Measurements from ENCODE around the gene SLC44A1.
"Not testable (repeated sequence)": the region's sequence is repeated elsewhere in the genome, so short reads cannot be mapped to it uniquely, and the experiment has no call there.

Gene SLC44A1

DNA sequence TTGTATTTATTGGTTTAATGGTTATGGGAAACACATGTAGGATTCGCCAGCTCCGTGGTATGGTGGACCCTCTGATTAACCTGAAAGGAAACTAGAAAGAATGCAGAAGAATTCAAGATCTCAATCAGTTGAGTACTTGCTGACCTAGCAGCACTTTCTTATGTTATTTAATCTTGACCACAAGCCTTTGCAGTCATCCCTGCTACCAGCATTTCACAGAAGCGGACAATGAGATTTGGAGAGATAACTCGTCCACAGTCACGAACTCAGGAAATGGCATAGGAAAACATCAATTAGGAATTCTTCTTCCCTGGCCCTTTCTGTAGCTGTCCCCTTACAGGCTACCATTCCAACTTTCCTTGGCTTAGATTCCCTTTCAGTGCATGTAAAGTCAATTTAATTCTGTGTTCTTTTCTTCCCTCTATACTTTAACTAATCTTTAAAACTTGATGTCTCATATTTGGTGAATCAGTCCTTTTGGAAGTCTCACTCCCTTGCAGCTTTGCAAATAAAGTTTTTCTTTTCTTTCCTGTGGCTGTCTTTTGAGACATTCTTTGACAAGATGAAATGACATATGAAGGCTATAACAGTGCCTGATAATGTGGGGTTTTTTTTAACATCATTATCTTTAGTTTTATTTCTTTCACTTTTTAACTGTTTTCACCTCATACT is 1.3 kb upstream of the SLC44A1 start:
- DNase-seq: no peak

DNA sequence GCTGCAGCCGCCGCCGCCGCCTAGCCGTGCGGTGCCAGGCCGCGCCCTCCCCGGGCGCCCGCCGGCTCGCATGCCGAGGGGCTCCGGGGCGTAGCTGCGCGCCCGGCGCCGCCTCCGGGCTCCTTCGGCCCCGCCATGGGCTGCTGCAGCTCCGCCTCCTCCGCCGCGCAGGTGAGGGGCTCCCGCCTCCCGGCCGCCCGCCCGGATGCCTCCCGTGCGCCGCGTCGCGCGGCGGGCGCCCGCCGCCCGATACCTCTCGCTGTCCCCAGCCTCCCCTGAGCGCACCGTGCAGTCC is 230 bp downstream of the SLC44A1 start:
- DNase-seq: peak; percentile 31

DNA sequence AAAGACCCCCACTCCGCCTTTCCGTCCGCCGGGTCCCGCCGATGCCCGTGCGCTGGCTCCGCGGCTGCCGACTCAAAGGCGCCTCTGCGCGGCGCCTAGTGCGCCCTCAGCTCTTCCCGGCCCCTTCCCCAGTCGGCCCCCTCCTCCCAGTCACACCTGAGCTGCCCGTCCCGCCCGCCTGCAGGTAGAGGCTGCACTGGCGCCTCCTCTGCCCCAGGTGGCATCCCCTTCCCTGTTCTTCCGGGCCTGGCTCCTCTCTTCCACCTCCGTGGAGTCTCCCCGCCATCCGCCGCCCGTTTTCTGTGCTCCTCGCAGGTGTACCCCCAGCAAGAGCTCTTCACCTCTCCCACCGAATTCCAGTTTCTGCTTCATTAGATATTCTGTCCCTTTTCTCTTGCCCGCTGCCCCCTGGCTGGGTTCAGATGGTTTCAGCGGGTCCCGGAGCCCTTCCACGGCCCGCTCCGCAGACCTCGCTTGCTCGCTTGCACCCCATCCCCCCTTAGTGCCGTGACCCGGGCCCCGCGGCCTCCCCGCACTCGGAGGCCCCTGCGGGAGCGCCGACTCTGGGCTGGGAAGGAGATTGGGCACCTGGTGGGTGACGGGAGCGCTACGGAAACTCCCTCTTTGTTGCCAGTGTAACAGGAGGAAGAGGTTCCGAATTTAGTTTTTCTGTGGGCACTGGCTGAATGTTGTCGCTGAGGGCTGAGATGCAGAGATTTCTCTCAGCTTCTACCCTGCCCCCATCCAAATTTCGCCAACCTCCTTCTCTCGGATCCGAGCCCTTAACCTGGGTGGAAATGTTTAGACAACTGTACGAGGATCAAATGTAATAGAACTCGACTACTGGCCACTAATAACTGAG is 809 bp downstream of the SLC44A1 start:
- DNase-seq: peak; percentile 29

DNA sequence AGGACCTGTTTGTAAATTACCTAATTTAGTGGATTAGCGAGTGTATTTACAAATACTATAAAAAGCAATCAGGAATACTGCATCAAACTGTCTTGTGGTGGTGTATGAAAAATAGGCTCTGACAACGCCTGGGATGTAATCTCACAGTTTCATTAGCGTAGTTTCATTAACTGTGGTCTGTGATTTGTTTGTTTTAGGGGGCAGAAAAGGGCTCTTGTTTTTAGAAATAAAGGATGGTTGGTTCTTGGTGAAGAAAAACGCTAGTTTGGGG is 1.4 kb downstream of the SLC44A1 start:
- DNase-seq: no peak

DNA sequence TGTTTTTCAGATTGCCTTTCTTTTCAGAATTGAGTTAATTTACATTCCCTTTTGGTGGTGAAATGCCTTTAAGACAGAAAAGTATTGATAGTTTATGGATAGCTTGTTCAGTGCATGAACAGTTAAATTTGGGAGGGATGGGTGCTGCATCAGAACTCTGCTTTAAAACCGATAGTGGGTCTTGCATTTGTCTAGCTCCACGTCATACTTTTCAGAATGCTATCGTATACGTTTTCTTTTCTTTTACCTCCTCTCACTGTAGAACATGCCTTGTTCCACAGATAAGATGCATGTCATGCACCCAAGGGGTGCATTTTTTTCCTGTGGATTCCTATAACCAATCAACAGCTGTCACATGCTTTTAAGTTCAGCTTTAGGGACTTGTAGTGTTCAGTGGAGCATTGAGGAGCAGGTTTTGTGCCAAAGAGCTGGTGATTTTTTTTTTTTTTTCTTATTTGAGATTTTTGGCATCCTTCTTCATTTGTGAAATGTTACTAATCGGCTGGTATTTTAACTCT is 2.3 kb downstream of the SLC44A1 start:
- DNase-seq: no peak

GRCh38 chr9:105248691-105249090 is 4.2 kb downstream of the SLC44A1 start:
- no peak for DNase-seq

DNA sequence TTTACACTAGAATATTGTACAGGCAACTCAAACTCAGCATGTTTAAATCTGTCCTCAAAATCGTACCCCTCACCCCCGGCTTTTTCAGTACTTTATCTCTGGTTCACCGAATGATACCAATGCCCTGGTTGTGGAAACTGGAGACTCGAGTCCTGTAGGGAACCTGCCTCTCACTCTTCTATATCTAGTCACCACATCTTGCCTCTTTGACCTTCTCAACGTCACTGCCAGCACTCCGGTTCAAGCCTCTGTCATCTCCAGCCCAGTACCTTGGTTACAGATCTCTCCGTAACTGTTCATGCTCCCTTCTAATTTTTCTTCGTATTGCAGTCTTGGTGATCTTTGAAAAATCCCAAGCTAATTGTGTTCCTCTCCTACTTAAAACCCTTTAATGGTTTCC is 6.7 kb downstream of the SLC44A1 start:
- DNase-seq: no peak

DNA sequence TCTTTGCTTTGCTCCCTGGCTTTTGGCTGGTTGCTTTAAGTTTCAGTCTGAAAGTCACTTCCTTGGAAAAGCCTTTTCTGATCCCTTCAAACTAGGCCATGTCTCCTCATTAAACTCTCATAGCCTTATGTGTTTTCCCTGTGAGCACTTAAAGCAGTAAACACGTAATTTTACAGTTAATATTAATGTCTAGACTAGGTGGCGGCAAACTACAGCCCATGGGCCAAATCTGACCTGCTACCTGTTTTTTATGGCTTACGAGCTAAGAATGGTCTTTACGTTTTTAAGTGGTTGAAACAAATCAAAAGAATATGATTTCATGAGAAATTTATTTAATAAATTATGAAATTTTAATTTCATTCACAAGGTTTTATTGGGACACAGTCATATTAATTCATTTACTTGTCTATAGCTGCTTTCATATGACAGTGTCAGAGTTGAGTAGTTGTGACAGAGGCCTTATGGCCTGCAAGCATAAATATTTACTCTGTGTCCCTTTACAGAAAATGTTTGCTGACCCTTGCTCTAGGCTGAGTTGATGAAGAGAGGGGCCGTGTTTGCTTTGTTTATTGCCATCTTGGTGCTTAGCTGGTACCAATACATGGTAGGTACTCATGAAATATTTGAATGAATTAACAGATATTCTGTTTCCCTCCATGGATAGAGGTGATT is 7.4 kb downstream of the SLC44A1 start:
- DNase-seq: no peak

- no peak for DNase-seq
These were observed 7.9 kb downstream of the SLC44A1 start for GRCh38 chr9:105252405-105252756.

GRCh38 chr9:105254226-105254625 is 9.8 kb downstream of the SLC44A1 start:
- no peak for DNase-seq

- no peak for DNase-seq
These were observed 11.0 kb downstream of the SLC44A1 start for GRCh38 chr9:105255421-105255820.

- not testable (repeated sequence) for DNase-seq
These were observed 12.1 kb downstream of the SLC44A1 start for GRCh38 chr9:105256569-105256968.

DNA sequence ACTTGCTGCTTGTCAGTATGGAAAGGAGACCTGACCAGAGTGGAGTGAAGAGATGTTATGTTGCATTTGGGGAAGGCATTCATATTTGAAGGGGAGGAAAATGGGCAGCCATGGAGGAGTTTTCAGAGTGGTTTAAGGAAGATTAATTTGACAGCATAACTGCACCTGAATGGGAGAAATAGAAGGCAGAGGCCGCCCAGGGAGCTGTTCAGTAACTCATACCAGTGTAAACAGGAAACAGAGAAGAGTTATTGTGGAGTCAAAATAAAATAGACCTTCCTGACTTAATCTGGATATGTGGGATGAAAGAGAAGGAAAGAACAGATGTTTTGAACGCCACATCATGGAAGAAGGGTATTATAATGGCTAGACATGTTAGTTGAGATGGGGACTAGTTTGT is 13.4 kb downstream of the SLC44A1 start:
- no peak for DNase-seq

- DNase-seq: no peak
These were observed 13.8 kb downstream of the SLC44A1 start for GRCh38 chr9:105258225-105258737.

DNA sequence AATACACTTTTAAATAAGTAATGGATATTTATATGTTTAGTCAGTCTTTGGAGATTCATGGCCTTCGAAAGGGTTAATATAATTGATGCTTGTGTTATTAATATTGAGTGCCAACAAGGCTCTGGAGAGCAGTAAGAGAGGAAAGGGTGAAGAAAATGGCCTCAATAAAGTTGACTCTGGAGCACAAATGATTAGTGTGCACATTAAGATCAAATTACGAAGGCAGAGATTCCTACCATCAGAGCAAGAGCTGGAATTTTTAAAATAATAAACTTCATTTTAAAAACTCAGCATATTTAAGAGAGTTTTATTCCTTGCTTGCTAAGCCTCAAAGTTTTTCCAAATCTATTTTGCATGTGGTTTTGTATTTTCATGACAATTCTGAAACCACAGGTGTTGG is 14.8 kb downstream of the SLC44A1 start:
- no peak for DNase-seq

DNA sequence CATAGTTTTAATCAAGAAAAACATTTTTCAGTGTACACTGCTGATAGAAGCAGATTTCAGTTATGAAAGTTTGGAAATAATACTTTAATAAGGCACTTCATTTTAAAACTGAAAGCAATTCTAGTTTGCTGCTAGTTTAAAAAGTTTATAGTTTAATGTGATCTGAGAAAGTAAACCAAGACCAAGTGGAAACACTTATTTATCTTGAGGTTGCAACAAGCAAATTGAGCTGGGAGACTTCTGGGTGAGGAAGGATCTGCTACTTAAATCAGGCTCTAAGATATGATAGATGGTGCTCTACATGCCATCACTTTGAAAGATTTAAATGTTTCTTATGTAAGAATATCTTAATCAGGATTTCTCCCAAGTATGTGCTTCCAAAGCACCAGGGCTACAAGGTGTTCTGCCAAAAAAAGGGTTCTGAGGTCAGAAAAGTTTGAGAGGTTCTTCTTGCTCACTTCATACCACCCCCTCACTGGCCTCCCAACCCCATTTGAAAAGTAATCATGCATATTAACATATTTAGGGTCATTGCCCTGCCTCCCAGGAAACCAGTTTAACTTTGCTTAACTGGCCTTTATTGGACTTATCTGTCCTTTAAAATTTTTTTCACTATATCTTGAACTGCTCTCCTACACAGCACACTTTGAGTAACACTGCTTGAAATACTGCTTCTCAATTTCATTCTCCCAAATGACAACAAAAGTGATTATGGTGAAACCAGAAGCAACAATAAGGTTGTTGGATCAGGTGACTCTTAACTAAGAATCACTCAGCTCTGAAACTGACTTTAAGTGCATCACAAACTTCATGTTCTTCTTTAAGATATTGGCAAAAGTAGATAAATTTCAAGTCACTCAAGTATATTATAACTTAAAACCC is 15.5 kb downstream of the SLC44A1 start:
- no peak for DNase-seq

DNA sequence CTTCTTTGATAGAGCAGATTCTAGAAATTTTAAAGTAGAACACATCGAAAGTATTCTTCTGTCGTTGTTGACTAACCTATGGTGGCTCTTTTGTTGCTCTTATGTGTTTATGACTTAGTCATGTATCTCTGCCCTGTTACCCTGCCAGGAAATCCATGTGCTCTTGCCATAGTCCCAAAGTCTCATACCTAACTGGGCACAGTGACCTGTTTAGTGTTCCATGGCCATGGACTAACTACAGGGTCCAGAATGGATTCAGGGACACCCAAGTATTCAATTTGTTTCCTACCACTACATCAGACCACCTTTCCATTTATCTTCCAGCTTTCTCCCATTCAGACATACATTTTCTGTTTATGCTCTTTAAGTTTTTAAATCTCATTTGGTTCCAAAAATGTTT is 18.0 kb downstream of the SLC44A1 start:
- DNase-seq: no peak

DNA sequence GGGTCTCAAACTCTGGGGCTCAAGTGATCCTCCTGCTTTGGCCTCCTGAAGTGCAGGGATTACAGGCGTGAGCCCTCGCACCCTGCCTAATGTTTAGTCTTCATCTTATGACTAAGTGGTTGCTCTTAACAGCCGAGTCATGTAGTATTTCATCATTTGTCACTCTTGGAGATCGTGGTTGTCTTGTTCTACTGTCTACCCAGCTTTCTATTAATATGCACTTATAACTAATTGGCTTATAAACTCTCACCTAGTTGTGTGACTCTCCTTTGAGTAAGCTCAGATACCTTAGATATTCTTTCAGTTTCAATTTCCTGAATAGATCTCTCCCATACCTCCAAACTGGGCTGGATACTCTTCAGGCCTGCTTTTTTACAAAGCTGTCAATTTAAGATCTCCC is 19.9 kb downstream of the SLC44A1 start:
- no peak for DNase-seq

- DNase-seq: not testable (repeated sequence)
These were observed 23.8 kb downstream of the SLC44A1 start for GRCh38 chr9:105268254-105268653.

DNA sequence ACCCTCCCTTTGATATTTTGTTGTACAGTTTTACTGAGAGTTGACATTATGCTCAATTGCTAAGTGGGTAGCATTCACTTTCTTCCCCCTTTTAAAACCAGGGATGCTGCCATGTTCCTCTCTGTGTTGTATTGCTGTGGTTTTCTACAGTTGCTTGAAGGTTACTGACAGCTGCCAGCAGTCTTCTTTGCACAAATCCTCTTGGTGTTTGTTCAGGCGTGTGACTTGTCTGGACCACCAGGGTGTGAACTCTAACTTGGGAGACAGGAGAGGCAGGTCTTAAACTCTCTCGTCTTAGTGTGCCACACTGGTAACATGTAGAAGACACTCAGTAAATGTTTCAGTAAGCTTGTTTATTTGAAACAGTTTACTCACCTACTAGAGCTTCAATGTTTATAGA is 25.1 kb downstream of the SLC44A1 start:
- DNase-seq: no peak

GRCh38 chr9:105270711-105271110 is 26.3 kb downstream of the SLC44A1 start:
- no peak for DNase-seq

- DNase-seq: no peak
These were observed 29.3 kb downstream of the SLC44A1 start for GRCh38 chr9:105273731-105274130.

DNA sequence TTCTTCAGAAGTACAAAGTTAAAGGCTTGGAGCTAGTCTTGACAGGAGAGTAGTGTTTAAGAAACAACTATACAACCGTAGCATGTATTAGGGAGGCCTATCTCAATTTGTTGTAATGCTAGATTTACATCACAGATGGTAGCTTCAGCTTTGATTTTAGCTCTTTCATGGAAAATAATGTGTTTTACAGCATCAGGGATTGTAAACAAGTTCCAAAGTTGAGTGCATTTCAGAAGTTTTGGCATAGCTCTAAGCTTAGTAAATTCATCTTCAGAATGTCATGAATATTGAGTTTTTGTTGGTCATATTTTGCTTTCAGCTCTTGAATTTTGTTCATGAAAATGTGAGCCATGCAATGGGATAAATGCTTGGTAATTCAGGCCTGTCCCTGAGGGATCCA is 30.7 kb downstream of the SLC44A1 start:
- DNase-seq: no peak
